Activated CD8-positive, alpha-beta memory T cell treated with anti-CD3 and anti-CD28 coated beads, Interleukin-2, amount 50 U/mL, for 24 hours (primary cell): ENCODE results near the gene SRRM2.

Experiments
- DNase-seq: peaks from one replicate; pipeline ENCODE4 v3.0.0-alpha.2; 2020; ENCODE audit errors: extremely low read depth

The SRRM2 gene

DNA sequence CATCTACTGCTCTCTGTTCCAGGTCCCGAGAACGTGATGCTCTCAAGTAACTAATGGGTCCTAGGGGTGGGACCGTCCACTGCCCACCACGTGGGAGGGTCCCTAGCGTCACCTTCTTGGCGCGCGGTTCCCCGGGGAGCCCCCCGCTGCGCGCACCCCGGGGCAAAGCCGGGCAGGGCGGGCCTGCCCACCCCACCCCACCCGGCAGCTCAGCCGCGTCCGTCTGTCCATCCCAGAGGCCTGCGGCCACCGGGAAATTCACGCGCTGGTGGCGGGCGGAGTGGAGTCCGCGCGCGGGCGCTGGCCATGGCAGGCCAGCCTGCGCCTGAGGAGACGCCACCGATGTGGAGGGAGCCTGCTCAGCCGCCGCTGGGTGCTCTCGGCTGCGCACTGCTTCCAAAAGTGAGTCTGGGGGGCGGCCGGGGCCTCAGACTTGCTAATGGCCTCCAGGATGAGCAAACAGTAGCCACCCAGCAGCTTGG is 46.3 kb downstream of the SRRM2 start:
- DNase-seq, result no peak

DNA sequence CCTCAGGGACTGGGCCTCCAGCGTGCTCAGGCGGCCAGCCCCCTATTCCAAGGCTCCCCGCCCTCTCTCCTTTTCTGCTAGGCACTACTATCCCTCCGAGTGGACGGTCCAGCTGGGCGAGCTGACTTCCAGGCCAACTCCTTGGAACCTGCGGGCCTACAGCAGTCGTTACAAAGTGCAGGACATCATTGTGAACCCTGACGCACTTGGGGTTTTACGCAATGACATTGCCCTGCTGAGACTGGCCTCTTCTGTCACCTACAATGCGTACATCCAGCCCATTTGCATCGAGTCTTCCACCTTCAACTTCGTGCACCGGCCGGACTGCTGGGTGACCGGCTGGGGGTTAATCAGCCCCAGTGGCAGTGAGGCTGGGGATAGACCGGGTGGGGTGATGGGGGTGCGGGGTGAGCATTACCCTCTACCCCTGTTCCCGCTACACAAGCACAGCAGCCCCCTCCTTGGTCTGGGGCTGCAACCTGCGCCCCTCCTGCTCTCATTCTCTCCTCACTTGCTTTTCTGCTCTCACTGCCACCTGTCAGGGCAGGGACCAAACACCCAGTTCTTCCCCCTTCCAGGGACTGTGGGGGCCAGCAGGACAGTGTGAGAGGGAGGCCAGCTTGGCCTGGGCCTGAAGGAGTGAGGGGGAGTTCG is 46.9 kb downstream of the SRRM2 start:
- no peak for DNase-seq

DNA sequence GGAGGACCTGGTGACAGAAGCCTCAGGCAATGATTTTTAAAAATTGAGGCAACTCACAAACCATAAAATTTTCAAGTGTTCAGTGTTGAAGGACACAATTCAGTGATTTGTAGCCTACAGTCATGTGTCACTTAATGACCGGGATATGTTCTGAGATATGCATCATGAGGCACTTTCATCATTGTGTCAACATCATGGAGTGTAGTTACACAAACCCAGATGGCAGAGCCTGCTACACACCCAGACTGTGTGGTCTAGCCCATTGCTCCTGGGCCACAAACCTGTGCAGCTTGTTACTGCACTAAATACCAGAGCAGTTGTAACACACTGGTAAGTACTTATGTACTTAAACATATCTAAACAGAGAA is 47.4 kb downstream of the SRRM2 start:
- DNase-seq, result no peak

DNA sequence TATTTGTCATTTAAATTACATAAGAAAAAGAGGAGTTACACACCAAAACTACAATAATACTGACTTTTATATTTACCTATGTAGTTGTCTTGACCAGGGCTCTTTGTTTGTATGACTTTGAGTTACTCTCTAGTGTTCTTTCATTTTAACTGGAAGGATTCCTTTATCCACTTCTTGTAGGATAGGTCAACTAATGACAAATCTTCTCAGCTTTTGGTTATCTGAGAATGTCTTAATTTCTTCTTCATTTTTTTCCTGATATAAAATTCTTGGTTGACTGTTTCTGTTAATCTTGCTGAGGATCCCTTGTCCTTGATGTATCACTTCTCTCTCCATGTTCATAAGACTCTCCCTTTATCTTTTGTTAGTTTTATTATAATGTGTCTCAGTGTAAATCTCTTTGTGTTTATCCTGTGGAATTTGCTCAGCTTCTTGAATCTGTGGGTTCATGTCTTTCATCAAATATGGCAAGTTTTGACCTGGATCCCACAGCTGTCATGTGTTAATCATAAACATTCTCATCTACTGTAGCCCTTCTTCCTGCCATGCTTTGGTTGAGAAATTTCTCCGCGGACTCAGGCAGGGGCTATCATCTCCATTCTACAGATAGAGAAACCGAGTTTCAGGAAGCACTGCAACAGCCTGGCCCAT is 51.2 kb downstream of the SRRM2 start:
- no peak for DNase-seq

DNA sequence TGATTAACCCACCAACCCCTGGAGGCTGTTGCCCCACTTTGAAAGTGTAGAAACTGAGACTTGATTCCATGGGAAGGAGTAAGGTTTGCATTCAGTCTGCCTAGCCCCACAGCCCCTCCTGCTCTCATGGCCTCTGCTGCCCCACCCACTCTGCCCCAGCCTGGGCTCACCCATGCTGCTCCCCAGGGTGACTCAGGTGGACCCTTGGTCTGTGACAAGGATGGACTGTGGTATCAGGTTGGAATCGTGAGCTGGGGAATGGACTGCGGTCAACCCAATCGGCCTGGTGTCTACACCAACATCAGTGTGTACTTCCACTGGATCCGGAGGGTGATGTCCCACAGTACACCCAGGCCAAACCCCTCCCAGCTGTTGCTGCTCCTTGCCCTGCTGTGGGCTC is 52.3 kb downstream of the SRRM2 start:
- DNase-seq, result no peak

DNA sequence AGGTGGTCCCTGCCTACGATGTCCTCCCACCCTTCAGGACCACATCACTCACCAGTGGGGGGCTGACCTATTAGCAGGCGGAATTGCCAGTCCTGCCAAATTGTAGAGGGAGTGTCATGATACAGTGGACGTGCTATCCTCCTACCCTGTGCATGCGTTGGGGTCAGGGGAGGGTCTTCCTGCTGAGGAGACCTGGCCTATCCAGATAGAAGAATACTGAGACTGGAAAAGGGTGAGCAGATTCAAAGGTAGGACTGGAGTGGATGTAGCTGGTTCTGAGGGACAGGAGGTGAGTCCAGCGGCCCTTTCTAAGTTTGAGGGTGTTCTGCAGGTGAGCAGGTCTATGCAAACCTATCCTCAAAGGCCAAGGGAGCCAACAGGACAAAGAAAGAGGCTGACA is 53.8 kb downstream of the SRRM2 start:
- no peak for DNase-seq

DNA sequence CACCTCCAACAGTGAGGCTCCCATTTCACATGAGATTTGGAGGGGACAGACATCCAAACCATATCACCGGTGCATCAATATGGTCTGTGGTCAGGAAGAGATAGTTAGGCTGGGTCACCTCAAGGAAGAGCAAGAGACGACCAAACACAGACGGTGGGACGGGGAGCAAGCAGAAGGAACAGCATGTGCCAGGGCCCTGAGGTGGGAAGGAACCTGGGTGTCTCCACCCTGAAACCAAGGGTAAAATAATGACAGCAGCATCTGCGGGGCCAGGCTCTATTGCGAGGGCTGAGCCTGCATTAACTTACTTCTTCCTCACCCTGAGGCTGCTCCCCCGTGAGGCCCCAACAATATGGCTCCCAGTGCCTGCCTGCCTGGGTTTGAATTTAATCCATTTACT is 55.7 kb downstream of the SRRM2 start:
- DNase-seq, result no peak

DNA sequence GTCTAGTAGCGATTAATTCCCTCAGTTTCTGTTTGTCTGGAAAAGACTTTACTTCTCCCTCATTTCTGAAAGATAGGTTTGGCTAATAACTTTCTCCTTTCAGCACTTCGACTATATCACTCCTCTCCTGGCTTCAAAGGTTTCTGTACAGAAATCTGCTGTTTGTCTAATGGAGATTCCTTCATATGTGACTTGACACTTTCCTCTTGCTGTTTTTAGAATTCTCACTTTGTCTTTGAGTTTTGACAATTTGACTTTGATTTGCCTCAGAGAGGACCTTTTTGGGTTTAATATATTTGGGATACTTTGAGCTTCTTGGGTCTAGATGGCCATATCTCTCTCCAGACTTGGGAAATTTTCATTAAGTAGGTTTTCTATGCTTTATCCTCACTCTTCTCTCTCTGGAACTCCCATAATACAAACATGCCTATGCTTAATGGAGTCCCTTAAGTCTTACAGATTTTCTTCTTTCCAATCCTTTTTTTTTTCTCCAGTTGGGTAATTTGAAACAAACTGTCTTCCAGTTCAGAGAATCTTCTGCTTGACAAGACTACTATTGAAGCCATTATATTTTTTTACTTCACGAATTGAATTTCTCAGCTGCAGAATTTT is 56.8 kb downstream of the SRRM2 start:
- DNase-seq, result no peak

DNA sequence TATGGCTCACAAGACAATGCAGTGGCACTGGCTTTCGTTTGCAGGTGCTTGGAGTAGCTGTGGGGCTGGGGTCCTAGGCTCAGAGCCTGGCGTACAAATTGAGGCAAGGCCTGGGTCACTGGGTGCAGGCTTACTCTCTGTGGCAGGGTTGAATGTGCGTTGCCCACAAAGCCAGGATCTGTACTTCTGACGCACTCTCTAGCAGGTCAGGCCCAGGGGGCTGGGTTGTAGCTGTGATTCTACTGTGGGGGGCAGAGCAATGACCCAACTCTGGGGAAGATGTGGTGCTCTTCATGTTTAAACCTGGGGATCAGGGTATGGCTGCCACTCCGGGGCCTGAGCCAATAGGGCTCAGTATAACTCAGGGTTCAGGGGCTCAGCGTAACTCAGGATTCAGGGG is 58.2 kb downstream of the SRRM2 start:
- no peak for DNase-seq

DNA sequence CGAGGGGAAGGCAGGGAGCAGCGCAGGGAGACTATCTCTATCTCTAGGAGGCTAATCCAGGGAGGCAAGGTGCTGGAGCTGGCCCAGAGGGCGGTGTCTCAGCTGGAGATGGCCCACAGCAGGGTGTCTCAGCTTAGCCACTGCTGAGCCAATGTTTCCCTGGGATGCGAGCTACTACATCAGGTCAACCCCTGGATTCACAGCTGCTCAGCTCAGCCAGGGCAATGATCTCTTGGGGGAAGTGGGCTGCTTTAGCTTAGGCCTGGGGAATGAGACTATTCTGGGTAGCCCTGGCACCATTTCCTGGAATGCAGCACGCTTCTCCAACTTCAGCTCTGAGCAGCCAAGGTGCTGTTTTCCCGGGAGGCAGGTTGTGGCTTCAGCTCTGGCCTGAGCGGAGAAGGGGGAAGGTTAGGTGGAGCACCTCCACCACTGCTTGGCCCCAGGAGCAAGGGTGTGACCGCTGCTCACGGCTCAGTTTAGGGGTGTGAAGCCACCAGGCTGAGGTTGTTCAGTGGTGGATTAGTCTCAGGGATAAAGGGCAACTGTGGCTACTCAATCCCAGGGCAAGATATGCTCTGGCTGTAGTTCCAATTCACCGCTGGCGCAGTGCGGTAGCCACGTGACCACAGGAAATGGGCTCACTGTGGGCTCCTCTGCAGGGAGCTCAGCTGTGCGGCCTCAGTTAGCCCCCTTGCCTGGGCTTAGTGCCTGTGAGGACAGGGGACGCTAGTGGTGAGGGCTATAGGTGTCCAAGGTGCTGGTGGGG is 59.4 kb downstream of the SRRM2 start:
- DNase-seq, result no peak

DNA sequence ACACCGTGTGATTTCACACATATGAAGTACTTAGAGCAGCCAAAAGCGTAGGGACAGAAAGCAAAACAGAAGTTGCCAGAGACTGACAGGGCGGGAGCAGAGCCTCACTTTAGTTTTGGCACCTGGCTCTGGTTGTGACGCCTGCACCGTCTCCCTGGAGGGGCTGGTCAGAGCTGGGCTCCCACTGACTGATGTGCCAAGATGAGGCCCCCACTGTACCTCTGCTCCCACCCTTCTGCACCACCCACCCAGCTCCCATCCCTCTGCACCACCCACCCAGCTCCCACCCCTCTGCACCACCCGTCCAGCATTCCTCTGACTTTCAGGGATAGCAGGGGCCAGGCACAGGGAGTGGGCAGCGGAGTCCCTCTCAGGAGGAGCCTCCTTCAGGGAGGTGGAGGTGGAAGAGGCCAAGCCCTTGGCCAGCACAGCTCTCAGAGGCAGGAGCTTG is 61.4 kb downstream of the SRRM2 start:
- no peak for DNase-seq

DNA sequence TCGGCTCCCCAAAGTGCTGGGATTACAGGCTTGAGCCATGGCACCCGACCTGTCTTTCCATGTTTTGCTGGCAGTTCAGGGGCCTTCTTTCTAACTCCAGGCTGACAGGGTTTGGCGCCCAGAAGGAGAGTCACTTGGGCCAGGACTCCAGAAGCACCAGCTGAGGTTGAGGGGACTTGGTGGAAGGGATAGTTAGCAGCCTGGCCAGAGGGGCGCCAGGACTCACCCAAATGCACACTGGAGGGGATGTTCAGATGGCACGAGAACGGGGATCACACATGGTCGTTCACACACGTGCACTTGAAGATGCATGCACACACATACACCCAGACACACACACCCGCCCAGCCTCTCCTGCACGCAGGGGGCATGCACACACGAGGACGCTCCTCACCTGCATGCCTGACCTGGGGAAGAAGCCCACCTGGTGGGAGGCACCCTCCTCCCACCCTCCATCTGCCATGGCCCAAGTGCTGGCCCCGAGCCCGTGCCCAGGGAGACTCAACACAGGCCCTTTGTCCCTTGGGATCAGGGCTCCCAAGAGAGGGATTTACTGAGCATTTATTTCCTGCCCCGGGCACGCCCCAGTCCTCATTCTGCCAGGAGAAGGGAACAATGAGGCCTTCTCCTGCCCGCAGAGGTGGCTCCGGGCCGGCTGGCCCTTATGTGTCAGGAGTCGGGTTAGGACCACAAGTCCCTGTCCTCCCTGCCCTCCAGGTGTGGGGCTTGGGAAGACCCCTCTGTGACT is 62.3 kb downstream of the SRRM2 start:
- no peak for DNase-seq

DNA sequence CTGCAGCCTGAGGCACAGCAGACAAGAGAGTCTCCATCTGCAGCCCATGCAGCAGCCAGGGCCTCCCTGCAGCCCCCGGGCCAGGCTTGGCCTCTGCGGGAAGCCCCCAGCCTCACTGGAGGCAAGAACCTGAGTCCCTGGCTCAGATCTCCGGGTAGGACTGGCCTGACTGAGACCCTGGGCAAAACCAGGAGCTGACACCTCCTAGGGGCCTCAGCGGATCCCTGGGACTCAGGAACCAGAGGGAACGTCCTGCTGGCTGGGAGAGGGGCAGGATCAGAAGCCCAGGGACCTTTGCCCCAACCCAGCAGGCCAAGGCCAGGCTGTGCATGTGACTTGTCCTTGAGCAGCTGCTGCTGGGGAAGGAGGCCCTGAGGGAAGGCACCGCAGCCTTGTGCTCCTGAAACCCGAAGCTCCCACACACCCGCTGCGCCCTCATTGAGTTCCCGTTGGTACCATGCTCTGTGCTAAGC is 62.9 kb downstream of the SRRM2 start:
- no peak for DNase-seq

DNA sequence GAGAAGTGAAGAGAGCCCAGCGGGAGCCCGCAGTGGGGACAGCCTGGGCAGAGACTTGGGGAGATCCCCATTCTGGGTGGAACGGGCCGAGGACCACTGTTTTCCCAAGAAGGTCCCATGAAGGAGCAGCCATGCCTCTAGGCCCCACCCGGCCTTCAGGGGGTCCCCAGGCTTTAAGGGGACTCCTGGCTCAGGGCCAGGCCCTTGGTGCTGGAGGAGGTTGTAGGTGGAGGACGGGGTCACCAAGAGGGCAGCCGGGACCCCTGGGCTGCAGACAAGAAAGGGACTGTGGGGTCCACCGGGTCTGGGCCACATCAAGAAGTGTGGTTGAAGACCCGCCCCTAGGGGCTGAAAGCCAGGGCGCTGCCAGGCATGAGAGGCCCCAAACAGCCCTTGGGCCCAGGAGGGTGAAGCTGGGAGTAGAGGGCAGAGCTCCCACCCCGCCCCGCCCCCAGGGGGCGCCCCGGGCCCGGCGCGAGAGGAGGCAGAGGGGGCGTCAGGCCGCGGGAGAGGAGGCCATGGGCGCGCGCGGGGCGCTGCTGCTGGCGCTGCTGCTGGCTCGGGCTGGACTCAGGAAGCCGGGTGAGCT is 64.4 kb downstream of the SRRM2 start, which contains the start of gene PRSS21:
TSS of gene PRSS21 (plus strand) at position 487 of the 589 bp plus-strand sequence. CDS start at position 519, 32 bp downstream.
- no peak for DNase-seq

DNA sequence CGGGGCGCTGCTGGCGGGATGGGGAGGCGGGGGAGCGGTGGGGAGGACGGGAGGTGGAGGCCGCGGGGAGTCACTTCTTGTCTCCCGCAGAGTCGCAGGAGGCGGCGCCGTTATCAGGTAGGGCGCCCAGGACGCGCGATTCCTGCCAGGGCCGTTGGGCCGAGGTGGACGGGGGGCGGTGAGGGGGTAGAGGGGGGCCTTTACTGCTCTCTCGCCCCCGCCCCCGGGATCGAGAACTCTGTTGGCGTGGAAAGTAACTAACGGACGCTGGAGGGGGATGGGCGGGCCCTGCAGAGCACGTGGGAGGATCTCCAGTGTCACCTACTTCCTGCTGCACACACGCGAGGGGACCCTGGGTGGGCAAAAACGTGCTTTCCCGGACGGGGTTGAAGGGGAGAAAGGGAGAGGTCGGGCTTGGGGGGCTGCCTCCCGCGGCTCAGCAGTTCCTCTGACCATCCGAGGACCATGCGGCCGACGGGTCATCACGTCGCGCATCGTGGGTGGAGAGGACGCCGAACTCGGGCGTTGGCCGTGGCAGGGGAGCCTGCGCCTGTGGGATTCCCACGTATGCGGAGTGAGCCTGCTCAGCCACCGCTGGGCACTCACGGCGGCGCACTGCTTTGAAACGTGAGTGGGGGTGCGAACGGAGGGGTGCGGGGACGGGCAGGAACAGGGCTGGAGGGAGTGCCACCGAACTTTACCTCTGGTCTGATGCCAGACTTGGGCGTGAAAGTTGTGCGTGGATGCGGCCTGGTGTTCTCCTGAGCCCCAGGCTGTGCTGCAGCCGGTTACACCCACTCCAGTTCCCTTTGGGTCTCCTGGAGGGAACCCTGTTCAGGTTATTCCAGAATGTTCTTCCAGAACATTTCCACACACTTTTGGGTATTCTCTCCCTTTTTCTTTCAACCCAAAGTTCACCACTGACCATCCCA is 65.2 kb downstream of the SRRM2 start:
- no peak for DNase-seq

DNA sequence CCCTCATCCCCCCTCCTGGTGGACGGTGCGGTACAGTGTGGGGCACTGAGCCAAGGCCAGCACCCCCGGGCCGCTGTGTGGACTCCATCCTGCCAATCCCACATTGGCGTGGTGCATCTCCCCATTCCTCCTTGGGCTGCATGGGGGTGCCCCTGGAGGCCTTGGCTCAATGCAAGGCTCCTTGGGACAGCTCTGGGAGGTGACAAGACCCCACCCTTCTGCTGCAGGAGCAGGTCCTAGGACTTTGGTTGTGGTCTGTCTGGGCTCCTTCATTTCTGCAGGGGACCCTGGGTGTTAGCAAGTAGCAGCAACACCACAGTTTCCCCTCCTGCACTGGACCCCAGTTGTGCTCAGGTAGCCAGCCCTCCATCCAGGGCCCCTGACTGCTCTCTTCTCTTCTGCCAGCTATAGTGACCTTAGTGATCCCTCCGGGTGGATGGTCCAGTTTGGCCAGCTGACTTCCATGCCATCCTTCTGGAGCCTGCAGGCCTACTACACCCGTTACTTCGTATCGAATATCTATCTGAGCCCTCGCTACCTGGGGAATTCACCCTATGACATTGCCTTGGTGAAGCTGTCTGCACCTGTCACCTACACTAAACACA is 65.9 kb downstream of the SRRM2 start:
- no peak for DNase-seq

DNA sequence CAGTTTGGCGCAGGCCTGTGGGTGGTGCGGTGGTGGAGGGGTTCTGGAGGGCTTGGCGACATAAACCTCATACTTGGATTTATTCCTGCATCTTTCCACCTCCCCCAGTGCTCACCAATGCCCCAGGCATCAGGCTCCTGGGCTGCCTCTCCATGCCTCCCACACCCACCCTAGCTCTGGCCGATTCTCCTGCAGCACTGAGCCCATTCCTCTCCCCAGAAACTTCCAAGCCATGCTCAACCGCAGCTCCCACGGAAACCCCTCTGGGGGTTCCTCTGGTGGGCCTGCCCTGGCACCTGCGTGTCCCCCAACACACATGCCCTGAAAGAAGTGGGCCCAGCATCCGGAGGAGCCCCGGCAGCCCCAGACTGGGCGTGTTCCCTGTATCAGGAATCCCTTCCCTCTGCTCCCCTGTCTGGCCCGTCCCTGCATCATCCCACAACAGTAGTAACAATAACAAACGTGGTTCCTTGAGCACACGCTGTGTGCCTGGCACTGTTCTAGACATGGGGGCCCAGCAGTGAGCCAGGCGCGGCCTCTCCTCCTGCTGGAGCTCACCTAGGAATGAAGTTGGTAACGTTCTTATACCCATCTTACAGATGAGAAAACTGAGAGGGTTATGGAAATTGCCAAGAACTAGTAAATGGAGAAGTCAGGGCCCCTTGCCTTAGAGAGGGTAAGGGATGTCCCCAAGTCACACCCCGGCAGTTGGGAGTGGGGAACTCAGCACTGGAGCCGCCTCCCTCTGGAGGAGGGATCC is 66.9 kb downstream of the SRRM2 start:
- DNase-seq, result no peak

DNA sequence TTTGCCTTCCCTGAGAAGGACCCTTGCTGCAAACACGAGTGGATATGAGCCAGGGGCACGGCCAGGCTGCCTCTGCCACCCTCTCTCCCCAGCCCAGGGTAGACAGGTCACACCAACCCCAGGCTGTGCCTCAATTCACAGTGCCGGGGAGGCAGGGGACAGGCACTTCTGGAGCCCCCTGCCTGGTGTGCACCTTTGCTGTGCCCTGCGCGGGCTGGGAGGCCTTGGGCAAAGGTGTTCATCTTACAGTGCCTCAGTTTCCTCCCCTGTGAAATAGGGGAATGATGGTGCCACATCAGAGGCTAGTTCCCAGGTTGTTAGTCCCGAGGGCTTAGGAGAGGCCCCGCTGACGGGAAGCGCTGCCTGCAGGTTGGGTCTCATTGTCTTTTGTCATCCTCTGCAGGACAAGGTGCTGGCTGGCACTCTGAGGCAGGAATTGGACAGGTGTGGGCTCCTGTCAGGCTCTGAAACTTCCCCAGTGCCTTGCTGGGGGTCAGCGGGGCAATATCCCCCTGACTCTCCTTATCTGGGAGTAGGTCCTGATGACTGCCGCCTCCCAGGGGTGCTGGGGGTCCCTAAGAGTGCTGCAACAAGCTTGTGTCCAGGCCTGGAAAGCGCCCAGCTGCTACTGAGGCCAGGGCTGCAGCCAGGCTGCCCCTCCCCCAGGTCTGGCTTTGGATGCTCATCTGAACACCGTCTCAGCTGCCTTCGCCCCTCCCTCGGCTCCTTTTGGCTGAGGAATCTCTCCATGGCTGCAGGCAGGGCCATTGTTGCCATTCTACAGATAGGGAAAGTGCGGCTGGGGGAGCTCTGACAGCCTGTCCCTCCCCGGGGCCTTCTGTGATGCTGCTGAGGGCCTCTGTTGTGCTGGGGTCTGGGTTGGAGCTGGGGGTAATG is 67.7 kb downstream of the SRRM2 start:
- DNase-seq, result no peak
